HepG2 (cell line): Measurements from ENCODE around the gene ETS2. TPM values are rescaled to one million over a fixed set of nuclear protein-coding genes. Genes with fewer than 3 reads are reported as not detected.

Source experiments
- ATAC-seq: fragments of 200-7000 bp; cut with Tn5 transposase; 3 replicates; pipeline ENCODE4 v1.9.1; 2020; ENCODE audit warnings: mild to moderate bottlenecking, moderate library complexity
- BruUV-seq: library from RNA; stranded (reverse); fragments of 400-500 nt; replicated peaks from 2 replicates; lab custom pipeline; 2021; lab: Mats Ljungman, UMichigan
- CTCF ChIA-PET: fragments of 300-600 bp; formaldehyde crosslinking; extraction: SDS; loops from one replicate; lab custom pipeline; 2021; ENCODE audit warnings: low total read pairs, inconsistent platforms, low intra/inter-chr PET ratio; lab: Yijun Ruan, JAX
- POLR2A ChIA-PET: fragments of 350-600 bp; sonication (Branson Sonifier 250); formaldehyde crosslinking; loops from one replicate; lab custom pipeline; 2020; ENCODE audit warnings: antibody characterized with exemption, inconsistent platforms; lab: Yijun Ruan, JAX
- DNase-seq: peaks from one replicate; pipeline ENCODE4 v3.0.0-alpha.2; 2015; ENCODE audit warnings: low spot score
- FAIRE-seq: peaks from 3 replicates; lab custom pipeline; 2011; peaks lifted over from hg19 to GRCh38; lab: Jason Lieb, UNC
- H2AFZ ChIP-seq: one replicate; pipeline ENCODE4 v1.6.1; 2011; ENCODE audit warnings: low read length, inconsistent platforms
- H3K27ac ChIP-seq: fragments of 300-600 bp; 3 replicates; pipeline ENCODE4 v1.8.0; 2011; ENCODE audit warnings: mixed run types, mild to moderate bottlenecking, mixed read lengths, low read length, inconsistent platforms; ENCODE audit not compliant: insufficient read depth; ENCODE audit errors: extremely low read length
- H3K27me3 ChIP-seq, 2 experiments: fragments of 200-600 bp in 1 of 2; 2 replicates in 1 of 2; 3 replicates in 1 of 2; pipeline versions ENCODE4 v1.6.0 to v1.8.0; 2011; ENCODE audit warnings: low read length in 2 of 2, mild to moderate bottlenecking in 2 of 2, moderate library complexity in 2 of 2, inconsistent platforms in 1 of 2; ENCODE audit not compliant: insufficient read depth in 2 of 2, control insufficient read depth in 1 of 2
- H3K36me3 ChIP-seq, 2 experiments: fragments of 200-600 bp in 1 of 2; replicated peaks in 1 of 2; 2 replicates in 1 of 2; 3 replicates in 1 of 2; pipeline versions ENCODE4 v1.5.1 to v1.8.0; 2011; ENCODE audit warnings: low read length in 2 of 2, inconsistent platforms in 1 of 2; ENCODE audit not compliant: insufficient read depth in 2 of 2, control insufficient read depth in 1 of 2
- H3K4me1 ChIP-seq: 2 replicates; pipeline ENCODE4 v1.5.1; 2012; ENCODE audit warnings: low read length, inconsistent platforms; ENCODE audit not compliant: insufficient read depth
- H3K4me2 ChIP-seq: 2 replicates; pipeline ENCODE4 v1.6.0; 2011; ENCODE audit warnings: low read depth, low read length, inconsistent platforms
- H3K4me3 ChIP-seq, 3 experiments: fragments of 200-600 bp in 1 of 3; sonication (generic), shearing (Covaris generic) in 1 of 3; replicated peaks in 1 of 3; 2 replicates each; pipeline ENCODE4 v1.5.1; 2011 to 2016; ENCODE audit warnings: low read length in 3 of 3, inconsistent platforms in 2 of 3, low read depth in 2 of 3, mild to moderate bottlenecking in 2 of 3, control low read depth in 1 of 3, mixed read lengths in 1 of 3; ENCODE audit not compliant: insufficient read depth in 1 of 3
- H3K79me2 ChIP-seq: one replicate; pipeline ENCODE4 v1.6.1; 2011; ENCODE audit warnings: low read length, inconsistent platforms; ENCODE audit not compliant: insufficient read depth
- H3K9ac ChIP-seq: 2 replicates; pipeline ENCODE4 v1.6.0; 2011; ENCODE audit warnings: mild to moderate bottlenecking, low read depth, low read length, inconsistent platforms; ENCODE audit not compliant: insufficient read depth
- H3K9me3 ChIP-seq: 2 replicates; pipeline ENCODE4 v1.5.1; 2012; ENCODE audit warnings: mild to moderate bottlenecking, low read length
- H4K20me1 ChIP-seq: 2 replicates; pipeline ENCODE4 v1.6.0; 2011; ENCODE audit warnings: inconsistent platforms, mild to moderate bottlenecking, low read length, moderate library complexity; ENCODE audit not compliant: insufficient read depth
- IKZF1 ChIP-seq: fragments of 450-650 bp; IDR thresholded peaks from 2 replicates; pipeline ENCODE4 v1.7.1; 2016
- TRIM24 ChIP-seq: sonication (generic); formaldehyde crosslinking; IDR thresholded peaks from 2 replicates; pipeline ENCODE4 v1.8.0; 2022; ENCODE audit warnings: mild to moderate bottlenecking, missing genetic modification reagents
- ZNF432 ChIP-seq: sonication (generic); formaldehyde crosslinking; IDR thresholded peaks from 2 replicates; pipeline ENCODE4 v1.5.0; 2020; ENCODE audit warnings: missing genetic modification reagents, mild to moderate bottlenecking, borderline replicate concordance
- ZNF441 ChIP-seq: sonication (generic); formaldehyde crosslinking; IDR thresholded peaks from 2 replicates; pipeline ENCODE4 v1.7.0; 2021; ENCODE audit warnings: missing genetic modification reagents, borderline replicate concordance
- WGBS: methylation state at CpG from one replicate; pipeline ENCODE4 v1.1.6; 2017; ENCODE audit warnings: low lambda C conversion rate; 5-methylcytosine and 5-hydroxymethylcytosine counted together
- in situ Hi-C: cut with HindIII; loops from 2 replicates; pipeline ENCODE4 v1.10.0; 2017; ENCODE audit warnings: low pct_unique_long_range_greater_than_20kb; ENCODE audit not compliant: extremely low pct_ligation_motif_present
- intact Hi-C: fragments of 100-400 bp; cut with micrococcal nuclease; formaldehyde crosslinking; loops from one replicate; pipeline ENCODE4 v1.10.0; 2022; ENCODE audit not compliant: unreplicated experiment
- polyA plus RNA-seq, 8 experiments: library from polyadenylated mRNA; depleted of rRNA in 3 of 8; stranded (reverse) in 7 of 8; unstranded in 1 of 8; fragments of >200 nt; fragmentation: Illumina TruSeq in 4 of 8; extraction: Trizol in 4 of 8; gene quantifications; 2 replicates each; pipeline versions ENCODE4 v1.2.1 to v1.2.3, GENCODE V29; 2011 to 2016; ENCODE audit warnings: low read depth in 4 of 8, missing spikeins in 1 of 8, mixed read lengths in 1 of 8; ENCODE audit not compliant: insufficient read depth in 1 of 8
- total RNA-seq, 5 experiments: library from RNA; depleted of rRNA; stranded (reverse); fragments of >200 nt; fragmentation: Illumina TruSeq; extraction: Trizol; gene quantifications; 2 replicates each; pipeline ENCODE4 v1.2.3, GENCODE V29; 2016; ENCODE audit warnings: low read depth in 1 of 5
- TF ChIP-seq, protein P1 (sequence below): fragments of 450-650 bp; IDR thresholded peaks from 2 replicates; pipeline ENCODE4 v1.6.1; 2017; ENCODE audit warnings: mild to moderate bottlenecking
- TF ChIP-seq, protein P2 (sequence below): sonication (generic); formaldehyde crosslinking; IDR thresholded peaks from 2 replicates; pipeline ENCODE4 v1.8.0; 2022; ENCODE audit warnings: mild to moderate bottlenecking, missing genetic modification reagents, moderate library complexity

The ETS2 gene
- total and polyA plus RNA-seq, 2 of the 13 experiments (the other 11 are each of a cell fraction or from before 2014, with no cell fraction given), result 24.6 to 64.4 TPM

DNA sequence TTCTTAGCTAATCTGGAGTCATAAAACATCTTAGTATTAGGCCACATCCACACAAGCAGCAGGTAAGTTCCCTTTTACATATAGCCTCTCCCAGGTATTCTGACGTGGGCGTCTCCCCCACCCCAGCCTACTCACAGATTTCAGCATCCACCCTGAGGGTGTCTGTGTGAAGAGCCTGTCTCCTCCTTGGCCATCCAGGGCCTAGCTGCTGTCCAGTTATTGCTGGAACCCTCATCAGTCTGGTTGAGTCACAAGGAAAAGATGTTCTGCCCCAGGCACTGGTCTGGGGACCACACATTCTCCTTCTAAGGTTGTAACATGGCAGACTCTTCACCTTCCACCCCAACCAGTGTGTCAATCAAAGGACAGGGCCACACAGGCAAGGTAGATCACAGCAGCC, 57.6 kb downstream of the ETS2 start:
- Histone ChIP-seq H3K27ac (no peak overlapping the region), H3K9me3 (no peaks in the 10 kb centered on the region), H2AFZ (no peak overlapping the region), H3K4me1 (peaks cover 10% of the 10 kb centered on the region; the same call in 1 of the 2 replicates), H3K9ac (no peak overlapping the region), H3K27me3 (no peaks in the 10 kb centered on the region; a peak in 1 of 5 replicates), H3K4me2 (no peak overlapping the region), H4K20me1 (no peaks in the 10 kb centered on the region), H3K4me3 (no peak overlapping the region), H3K79me2 (no peaks in the 10 kb centered on the region), H3K36me3 (no peaks in the 10 kb centered on the region)
- no peak for DNase-seq
- TF ChIP-seq, protein P1, sequence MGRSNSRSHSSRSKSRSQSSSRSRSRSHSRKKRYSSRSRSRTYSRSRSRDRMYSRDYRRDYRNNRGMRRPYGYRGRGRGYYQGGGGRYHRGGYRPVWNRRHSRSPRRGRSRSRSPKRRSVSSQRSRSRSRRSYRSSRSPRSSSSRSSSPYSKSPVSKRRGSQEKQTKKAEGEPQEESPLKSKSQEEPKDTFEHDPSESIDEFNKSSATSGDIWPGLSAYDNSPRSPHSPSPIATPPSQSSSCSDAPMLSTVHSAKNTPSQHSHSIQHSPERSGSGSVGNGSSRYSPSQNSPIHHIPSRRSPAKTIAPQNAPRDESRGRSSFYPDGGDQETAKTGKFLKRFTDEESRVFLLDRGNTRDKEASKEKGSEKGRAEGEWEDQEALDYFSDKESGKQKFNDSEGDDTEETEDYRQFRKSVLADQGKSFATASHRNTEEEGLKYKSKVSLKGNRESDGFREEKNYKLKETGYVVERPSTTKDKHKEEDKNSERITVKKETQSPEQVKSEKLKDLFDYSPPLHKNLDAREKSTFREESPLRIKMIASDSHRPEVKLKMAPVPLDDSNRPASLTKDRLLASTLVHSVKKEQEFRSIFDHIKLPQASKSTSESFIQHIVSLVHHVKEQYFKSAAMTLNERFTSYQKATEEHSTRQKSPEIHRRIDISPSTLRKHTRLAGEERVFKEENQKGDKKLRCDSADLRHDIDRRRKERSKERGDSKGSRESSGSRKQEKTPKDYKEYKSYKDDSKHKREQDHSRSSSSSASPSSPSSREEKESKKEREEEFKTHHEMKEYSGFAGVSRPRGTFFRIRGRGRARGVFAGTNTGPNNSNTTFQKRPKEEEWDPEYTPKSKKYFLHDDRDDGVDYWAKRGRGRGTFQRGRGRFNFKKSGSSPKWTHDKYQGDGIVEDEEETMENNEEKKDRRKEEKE, result no peak
- TF ChIP-seq TRIM24 (CRISPR knock-in tag) (no peak), ZNF432 (no peak), IKZF1 (no peak), ZNF441 (no peak)
- TF ChIP-seq, protein P2, sequence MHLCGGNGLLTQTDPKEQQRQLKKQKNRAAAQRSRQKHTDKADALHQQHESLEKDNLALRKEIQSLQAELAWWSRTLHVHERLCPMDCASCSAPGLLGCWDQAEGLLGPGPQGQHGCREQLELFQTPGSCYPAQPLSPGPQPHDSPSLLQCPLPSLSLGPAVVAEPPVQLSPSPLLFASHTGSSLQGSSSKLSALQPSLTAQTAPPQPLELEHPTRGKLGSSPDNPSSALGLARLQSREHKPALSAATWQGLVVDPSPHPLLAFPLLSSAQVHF (CRISPR knock-in tag), result no peak
- intact Hi-C loops, result no loop called here
- ChIA-PET CTCF (no interaction called here), POLR2A (no interaction called here)
- no TSS peak for BruUV-seq
- in situ Hi-C loops, result no loop called here
- ATAC-seq, result no peak
- WGBS, result 50% methylated on average over 2 of the region's 2 CpGs
- FAIRE-seq, result no peak
